Thymus (tissue), 11 donors: ENCODE measurements around the gene PADI3. TPM values are rescaled to one million over a fixed set of nuclear protein-coding genes. Genes with fewer than 3 reads are reported as not detected.

Experiments used
- DNase-seq, 9 donors: peaks; one replicate each; pipeline ENCODE4 v3.0.0-alpha.2; 2013; ENCODE audit warnings: low spot score in 9 of 9, low read depth in 6 of 9, missing footprints in 1 of 9
- H3K27ac ChIP-seq, 2 donors: one replicate each; pipeline ENCODE4 v1.5.1; 2013; ENCODE audit warnings: control low read depth in 1 of 2, low read depth in 1 of 2, low read length in 1 of 2, mild to moderate bottlenecking in 1 of 2, moderate library complexity in 1 of 2
- H3K27me3 ChIP-seq, 2 donors: one replicate each; pipeline ENCODE4 v1.5.1; 2013; ENCODE audit warnings: low read length in 1 of 2; ENCODE audit not compliant: control insufficient read depth in 2 of 2, insufficient read depth in 1 of 2
- H3K36me3 ChIP-seq, 2 donors: one replicate each; pipeline ENCODE4 v1.5.1; 2013; ENCODE audit warnings: low read length in 1 of 2, mild to moderate bottlenecking in 1 of 2, moderate library complexity in 1 of 2; ENCODE audit not compliant: control insufficient read depth in 2 of 2, insufficient read depth in 2 of 2
- H3K4me1 ChIP-seq, 2 donors: one replicate each; pipeline ENCODE4 v1.5.1; 2013; ENCODE audit warnings: low read length in 2 of 2; ENCODE audit not compliant: control insufficient read depth in 2 of 2, insufficient read depth in 2 of 2
- H3K4me3 ChIP-seq, 2 donors: one replicate each; pipeline ENCODE4 v1.5.1; 2013; ENCODE audit warnings: low read length in 2 of 2, control low read depth in 1 of 2, mild to moderate bottlenecking in 1 of 2
- H3K9me3 ChIP-seq, 2 donors: one replicate each; pipeline ENCODE4 v1.5.1; 2013; ENCODE audit warnings: low read length in 1 of 2, mild to moderate bottlenecking in 1 of 2; ENCODE audit not compliant: control insufficient read depth in 2 of 2, insufficient read depth in 1 of 2
- WGBS: extraction: QIAGEN DNeasy Blood & Tissue Kit; methylation state at CpG from one replicate; pipeline ENCODE4 v1.1.7; 2013; 5-methylcytosine and 5-hydroxymethylcytosine counted together
- polyA plus RNA-seq: library from polyadenylated mRNA; stranded (reverse); fragments of 200-250 nt; gene quantifications from one replicate; pipeline ENCODE4 v1.2.3, GENCODE V29; 2013
- total RNA-seq: library from RNA; stranded (reverse); fragments of 120-200 nt; gene quantifications from one replicate; pipeline ENCODE4 v1.2.4, GENCODE V29; 2013
- donor health status: healthy.

PADI3 gene
- total and polyA plus RNA-seq, 2 donors, result 0.09 to 0.27 TPM

DNA sequence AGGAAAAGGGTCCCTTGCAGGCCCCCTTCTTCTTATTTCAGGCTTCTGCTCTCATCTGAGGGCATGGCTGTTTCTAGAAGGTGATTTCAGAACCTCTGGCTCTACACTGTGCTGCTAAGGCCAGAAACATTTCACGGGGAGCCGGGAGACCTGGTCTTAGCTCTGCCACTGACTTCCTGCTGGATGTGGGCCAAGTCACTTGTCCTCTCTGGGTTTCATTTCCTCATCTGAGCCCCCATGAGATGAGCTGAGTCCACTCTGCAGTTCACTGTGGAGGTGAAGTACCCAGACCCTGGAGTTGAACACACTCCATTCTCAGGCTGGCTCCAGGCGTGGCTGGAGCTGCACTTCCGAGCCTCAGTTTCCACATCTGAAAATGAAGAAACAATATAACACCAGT lies 41.9 kb upstream of the PADI3 start:
- H3K4me1 ChIP-seq, result peaks cover 3 to 21% of the 10 kb centered on the region in 2 donors
- no peaks in the 10 kb centered on the region for H3K36me3 ChIP-seq
- no peak overlapping the region for H3K4me3 ChIP-seq
- 51% methylated on average over 4 of the region's 4 CpGs for WGBS
- DNase-seq, result no peak
- no peaks in the 10 kb centered on the region for H3K9me3 ChIP-seq
- peaks cover 3 to 68% of the 10 kb centered on the region in 2 donors for H3K27me3 ChIP-seq
- H3K27ac ChIP-seq, result no peak overlapping the region

DNA sequence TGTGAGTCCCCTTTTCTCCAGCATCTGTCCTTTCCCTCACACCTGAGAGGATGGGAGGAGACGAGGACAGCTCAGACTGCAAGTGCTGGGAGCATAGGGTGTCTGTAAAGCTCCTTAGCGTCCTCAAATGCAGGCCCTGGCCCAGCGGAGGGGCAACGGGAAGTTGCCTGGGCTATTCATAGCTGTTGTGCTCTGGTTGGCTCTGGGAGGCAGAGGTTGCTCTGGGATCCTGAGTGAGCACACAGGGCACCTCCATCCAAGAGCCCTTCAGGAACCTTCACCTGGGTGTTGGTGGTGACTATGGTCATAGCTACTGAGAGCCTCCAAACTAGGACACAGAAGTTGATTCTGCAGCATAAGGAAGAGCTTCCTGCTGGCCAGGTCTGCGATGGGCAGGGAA lies 41.4 kb upstream of the PADI3 start:
- H3K4me1 ChIP-seq, result peaks cover 5 to 23% of the 10 kb centered on the region in 2 donors
- peaks cover 3 to 72% of the 10 kb centered on the region in 2 donors for H3K27me3 ChIP-seq
- no peaks in the 10 kb centered on the region for H3K9me3 ChIP-seq
- no peak overlapping the region for H3K27ac ChIP-seq
- H3K4me3 ChIP-seq, result no peak overlapping the region
- WGBS, result 59% methylated on average over 5 of the region's 5 CpGs
- DNase-seq, result no peak
- H3K36me3 ChIP-seq, result no peaks in the 10 kb centered on the region

DNA sequence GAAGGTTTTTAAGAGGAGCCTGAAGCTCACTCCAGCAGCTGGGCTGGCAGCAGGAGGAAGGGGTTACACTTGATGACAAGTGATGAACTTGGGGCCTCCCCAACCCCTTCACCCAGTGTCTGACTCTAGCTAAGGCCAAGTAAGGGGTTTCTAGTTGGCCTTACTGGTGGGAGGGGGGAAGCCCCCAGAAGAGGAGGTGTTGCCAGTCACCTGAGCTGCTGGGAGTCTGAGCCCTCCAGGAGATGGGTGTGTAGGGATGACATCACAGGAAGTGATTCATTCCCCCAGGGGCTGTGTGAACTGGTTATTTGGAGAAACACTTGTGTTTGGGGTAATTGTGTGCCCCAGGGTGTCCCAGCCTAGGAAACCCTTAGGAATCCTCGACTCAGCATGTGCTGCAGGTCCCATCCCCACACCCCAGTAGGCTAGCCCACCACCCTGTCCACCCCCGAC lies 40.9 kb upstream of the PADI3 start:
- WGBS, result 67% methylated on average over 2 of the region's 2 CpGs
- Histone ChIP-seq H3K4me1 (peaks cover 10 to 28% of the 10 kb centered on the region in 2 donors), H3K4me3 (no peak overlapping the region), H3K27ac (no peak overlapping the region), H3K27me3 (peaks cover 3 to 75% of the 10 kb centered on the region in 2 donors), H3K36me3 (no peaks in the 10 kb centered on the region), H3K9me3 (no peaks in the 10 kb centered on the region)
- peak in 1 of 9 donors; percentile 47 for DNase-seq

DNA sequence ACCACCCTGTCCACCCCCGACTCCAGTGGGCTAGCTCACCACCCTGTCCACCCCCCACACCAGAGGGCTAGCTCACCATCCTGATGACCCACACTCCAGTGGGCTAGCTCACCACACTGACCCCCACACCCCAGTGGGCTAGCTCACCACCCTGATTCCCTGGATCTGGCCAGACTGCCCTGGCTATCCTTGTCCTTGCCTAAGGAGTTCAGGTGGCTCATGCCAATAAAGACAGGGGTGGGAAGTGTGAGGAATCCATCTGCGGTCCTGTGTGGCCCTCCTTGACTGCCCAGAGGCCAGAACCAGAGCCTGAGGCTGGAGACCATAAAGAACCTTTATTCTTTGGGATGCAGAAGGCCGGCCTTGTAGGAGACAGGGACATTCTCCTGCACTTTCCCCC lies 40.4 kb upstream of the PADI3 start:
- H3K4me3 ChIP-seq, result no peak overlapping the region
- H3K27ac ChIP-seq, result no peak overlapping the region
- H3K4me1 ChIP-seq, result peaks cover 11 to 34% of the 10 kb centered on the region in 2 donors
- WGBS, result 94% methylated on average over 3 of the region's 3 CpGs
- peaks cover 3 to 79% of the 10 kb centered on the region in 2 donors for H3K27me3 ChIP-seq
- H3K9me3 ChIP-seq, result no peaks in the 10 kb centered on the region
- no peaks in the 10 kb centered on the region for H3K36me3 ChIP-seq
- DNase-seq, result no peak

DNA sequence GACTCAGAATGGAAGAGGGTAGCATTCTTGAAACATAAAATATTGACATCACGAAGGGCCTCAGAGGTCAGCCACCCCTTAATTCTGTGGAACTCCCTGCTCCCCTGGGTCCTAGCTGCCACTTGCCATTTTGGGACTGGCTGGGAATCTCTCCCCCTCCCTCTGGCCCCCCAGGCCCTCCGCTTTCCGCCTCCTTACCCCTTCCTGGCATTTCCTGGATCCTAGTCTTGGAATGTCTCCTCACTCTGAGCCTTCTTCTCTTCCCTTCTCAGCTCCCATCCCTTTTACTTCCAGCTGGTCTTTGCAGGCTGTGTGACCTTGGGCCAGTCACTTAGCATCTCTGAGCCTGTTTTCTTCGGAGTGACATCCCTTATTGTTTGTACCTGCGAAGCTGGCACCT lies 39.5 kb upstream of the PADI3 start:
- Histone ChIP-seq H3K4me1 (peaks cover 11 to 34% of the 10 kb centered on the region in 2 donors), H3K4me3 (no peak overlapping the region), H3K9me3 (no peaks in the 10 kb centered on the region), H3K36me3 (no peaks in the 10 kb centered on the region), H3K27ac (no peak overlapping the region), H3K27me3 (peaks cover 3 to 84% of the 10 kb centered on the region in 2 donors)
- WGBS, result 93% methylated on average over 5 of the region's 5 CpGs
- DNase-seq, result no peak

DNA sequence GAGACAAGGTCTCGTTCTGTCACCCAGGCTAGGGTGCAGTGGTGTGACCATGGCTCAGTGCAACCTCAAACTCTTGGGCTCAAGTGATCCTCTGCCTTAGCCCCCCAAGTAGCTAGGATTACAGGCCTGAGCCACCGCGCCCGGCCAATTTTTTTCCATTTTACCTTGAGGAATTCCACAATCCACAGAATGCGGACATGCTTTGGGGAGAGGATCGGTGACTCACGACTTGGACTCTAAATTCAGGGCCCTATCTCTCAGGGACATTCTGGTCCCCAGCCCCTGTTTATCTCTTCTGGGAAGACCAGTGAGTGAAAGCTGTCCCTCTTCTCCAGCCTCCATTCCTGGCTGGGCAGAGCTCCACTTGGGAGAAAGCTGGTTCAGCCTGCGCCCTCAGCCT lies 38.7 kb upstream of the PADI3 start:
- H3K9me3 ChIP-seq, result no peaks in the 10 kb centered on the region
- H3K27ac ChIP-seq, result no peak overlapping the region
- no peak for DNase-seq
- peaks cover 5 to 85% of the 10 kb centered on the region in 2 donors for H3K27me3 ChIP-seq
- peaks cover 11 to 33% of the 10 kb centered on the region in 2 donors for H3K4me1 ChIP-seq
- H3K36me3 ChIP-seq, result no peaks in the 10 kb centered on the region
- H3K4me3 ChIP-seq, result no peak overlapping the region
- WGBS, result 98% methylated on average over 8 of the region's 8 CpGs

DNA sequence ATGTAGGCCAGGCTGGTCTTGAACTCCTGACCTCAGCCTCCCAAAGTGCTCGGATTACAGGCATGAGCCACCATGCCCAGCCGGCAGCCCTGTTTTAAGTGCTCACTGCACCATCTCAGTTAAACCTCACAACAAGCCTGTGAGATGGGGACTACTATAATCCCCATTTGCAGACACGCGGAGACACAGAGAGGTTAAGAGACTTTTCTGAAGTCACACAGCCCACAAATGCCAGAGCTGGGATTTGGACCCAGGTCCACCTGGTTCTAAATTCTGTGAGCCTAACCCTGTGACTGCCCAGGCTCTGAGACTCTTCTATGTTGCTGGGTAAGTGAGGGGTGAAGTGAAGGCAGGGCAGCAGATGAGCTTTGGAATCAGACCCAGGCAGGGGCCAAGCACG lies 37.5 kb upstream of the PADI3 start:
- DNase-seq, result no peak
- WGBS, result 99% methylated on average over 5 of the region's 5 CpGs
- Histone ChIP-seq H3K36me3 (no peaks in the 10 kb centered on the region), H3K9me3 (no peaks in the 10 kb centered on the region), H3K27me3 (peaks cover 2 to 87% of the 10 kb centered on the region in 2 donors), H3K4me3 (no peak overlapping the region), H3K27ac (no peak overlapping the region), H3K4me1 (peaks cover 11 to 33% of the 10 kb centered on the region in 2 donors)

DNA sequence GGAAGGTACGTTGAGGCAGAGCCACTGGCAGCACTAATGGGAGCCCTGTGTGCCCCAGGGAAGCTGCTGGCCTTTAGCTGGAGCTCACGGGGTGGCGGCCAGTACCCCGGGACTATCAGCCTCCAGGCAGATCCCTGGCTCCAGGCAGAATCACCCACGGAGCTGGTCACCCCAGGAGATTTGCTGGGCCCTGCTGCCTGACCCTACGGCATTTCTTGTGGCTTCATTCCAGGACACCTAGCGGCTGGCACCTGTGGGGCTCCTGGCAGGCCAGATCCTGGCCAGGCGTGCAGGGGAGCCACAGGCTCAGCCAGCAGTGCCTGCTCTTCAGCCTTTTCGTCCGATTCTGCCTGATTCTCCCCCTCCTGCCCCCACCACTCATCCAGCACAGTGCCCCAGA lies 36.9 kb upstream of the PADI3 start:
- H3K4me1 ChIP-seq, result peaks cover 11 to 33% of the 10 kb centered on the region in 2 donors
- DNase-seq, result no peak
- no peak overlapping the region for H3K4me3 ChIP-seq
- peaks cover 2 to 88% of the 10 kb centered on the region in 2 donors for H3K27me3 ChIP-seq
- H3K36me3 ChIP-seq, result no peaks in the 10 kb centered on the region
- no peak overlapping the region for H3K27ac ChIP-seq
- 71% methylated on average over 10 of the region's 10 CpGs for WGBS
- no peaks in the 10 kb centered on the region for H3K9me3 ChIP-seq

DNA sequence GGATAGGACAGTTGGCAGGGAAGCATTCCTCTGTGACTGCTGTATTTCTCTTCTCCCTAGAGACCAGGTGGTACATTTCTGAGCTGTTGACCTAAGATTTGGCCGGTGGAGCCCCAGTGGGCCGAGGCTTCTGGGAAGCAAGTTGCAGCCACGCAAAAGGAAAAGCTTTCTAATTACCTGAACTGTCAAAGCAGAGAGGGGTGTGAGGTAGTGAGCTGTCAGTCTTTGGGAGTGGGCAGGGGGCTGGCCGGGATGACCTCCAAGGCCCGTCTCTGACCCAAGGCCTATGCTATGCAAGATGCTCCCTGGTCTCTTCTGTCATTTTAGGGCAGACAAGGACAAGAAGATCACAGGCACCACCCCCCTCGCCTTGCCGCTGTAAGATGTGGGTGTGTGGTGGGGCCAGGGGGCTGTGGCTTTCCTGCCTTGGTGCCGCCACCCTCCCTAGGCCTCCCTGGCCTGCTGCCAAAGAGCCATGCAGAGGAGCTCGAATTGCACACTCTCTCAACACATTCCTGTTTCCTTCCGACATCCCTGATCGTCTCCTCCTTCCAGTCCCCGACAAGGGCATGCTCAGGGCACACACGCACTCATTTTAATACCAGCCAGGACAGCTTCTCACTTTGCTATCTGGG lies 36.3 kb upstream of the PADI3 start:
- WGBS, result 2% methylated on average over 13 of the region's 13 CpGs
- Histone ChIP-seq H3K4me3 (no peak overlapping the region), H3K9me3 (no peaks in the 10 kb centered on the region), H3K27ac (no peak overlapping the region), H3K27me3 (peaks cover 2 to 84% of the 10 kb centered on the region in 2 donors), H3K36me3 (no peaks in the 10 kb centered on the region), H3K4me1 (peaks cover 11 to 32% of the 10 kb centered on the region in 2 donors)
- DNase-seq, result peak in 8 of 9 donors; percentile 20 to 85 (median 54)
